OCI-LY1 (cell line): ENCODE measurements around the gene MN1.

ENCODE experiments used
- H2AFZ ChIP-seq: fragments of 200-600 bp; sonication (generic), shearing (Covaris generic); 2 replicates; pipeline ENCODE4 v1.6.0; 2014; ENCODE audit warnings: antibody characterized with exemption, mild to moderate bottlenecking, low read length
- H3F3A ChIP-seq: fragments of 200-600 bp; sonication (generic), shearing (Covaris generic); 2 replicates; pipeline ENCODE4 v1.6.0; 2014; ENCODE audit warnings: mild to moderate bottlenecking, antibody characterized with exemption, low read length, moderate library complexity; ENCODE audit not compliant: insufficient read depth
- H3K27ac ChIP-seq: fragments of 200-600 bp; sonication (generic); 2 replicates; pipeline ENCODE4 v1.5.1; 2014; ENCODE audit warnings: low read length, mixed run types, mild to moderate bottlenecking, low read depth; ENCODE audit not compliant: poor library complexity, severe bottlenecking
- H3K27me3 ChIP-seq: fragments of 200-600 bp; sonication (generic); 2 replicates; pipeline ENCODE4 v1.6.0; 2014; ENCODE audit warnings: antibody characterized with exemption, mild to moderate bottlenecking, low read length, moderate library complexity; ENCODE audit not compliant: insufficient read depth
- H3K36me3 ChIP-seq: fragments of 200-600 bp; sonication (generic); 2 replicates; pipeline ENCODE4 v1.6.1; 2014; ENCODE audit warnings: mild to moderate bottlenecking, antibody characterized with exemption, low read length, moderate library complexity, mixed read lengths; ENCODE audit not compliant: insufficient read depth
- H3K4me1 ChIP-seq: fragments of 200-600 bp; sonication (generic); 2 replicates; pipeline ENCODE4 v1.5.1; 2014; ENCODE audit warnings: mild to moderate bottlenecking, low read length, moderate library complexity; ENCODE audit not compliant: insufficient read depth, severe bottlenecking
- H3K4me2 ChIP-seq: fragments of 200-600 bp; sonication (generic), shearing (Covaris generic); 2 replicates; pipeline ENCODE4 v1.6.1; 2014; ENCODE audit warnings: low read length
- H3K4me3 ChIP-seq: fragments of 200-600 bp; sonication (generic); 2 replicates; pipeline ENCODE4 v1.5.1; 2014; ENCODE audit warnings: low read length, low read depth, mild to moderate bottlenecking, mixed read lengths; ENCODE audit not compliant: poor library complexity, severe bottlenecking
- H3K79me2 ChIP-seq: fragments of 200-600 bp; shearing (Covaris generic); 2 replicates; pipeline ENCODE4 v1.6.1; 2016; ENCODE audit warnings: mixed run types, low read length, mixed read lengths; ENCODE audit not compliant: insufficient read depth
- H3K9ac ChIP-seq: fragments of 200-600 bp; sonication (generic), shearing (Covaris generic); 2 replicates; pipeline ENCODE4 v1.6.1; 2014; ENCODE audit warnings: mild to moderate bottlenecking, low read length, mixed read lengths
- H3K9me2 ChIP-seq: fragments of 200-600 bp; sonication (generic), shearing (Covaris generic); 2 replicates; pipeline ENCODE4 v1.6.1; 2014; ENCODE audit warnings: low read depth, mild to moderate bottlenecking, low read length, mixed read lengths
- H3K9me3 ChIP-seq: fragments of 200-600 bp; shearing (Covaris generic); 2 replicates; pipeline ENCODE4 v1.6.1; 2014; ENCODE audit warnings: low read length, mixed read lengths
- H4K20me1 ChIP-seq: fragments of 200-600 bp; sonication (generic), shearing (Covaris generic); 2 replicates; pipeline ENCODE4 v1.6.0; 2016; ENCODE audit warnings: mild to moderate bottlenecking, low read length; ENCODE audit not compliant: insufficient read depth
- CTCF ChIP-seq: fragments of 200-600 bp; sonication (generic), shearing (Covaris generic); IDR thresholded peaks from 2 replicates; pipeline ENCODE4 v1.5.1; 2017; ENCODE audit warnings: mild to moderate bottlenecking, antibody characterized with exemption, low read length, moderate library complexity, mixed read lengths
- EZH2 ChIP-seq: fragments of 200-600 bp; sonication (generic), shearing (Covaris generic); IDR thresholded peaks from 2 replicates; pipeline ENCODE4 v1.8.0; 2017; ENCODE audit warnings: borderline replicate concordance, mixed run types, mild to moderate bottlenecking, antibody characterized with exemption, low read length, moderate library complexity, mixed read lengths

MN1 gene

GRCh38 chr22:27800250-27801201 lies 1.0 kb downstream of the MN1 start:
- no peak overlapping the region for H2AFZ ChIP-seq
- no peaks in the 10 kb centered on the region for H3K79me2 ChIP-seq
- H3K27me3 ChIP-seq: no peaks in the 10 kb centered on the region
- no peak overlapping the region for H3K4me3 ChIP-seq
- no peak overlapping the region for H3K9ac ChIP-seq
- H3K4me1 ChIP-seq: no peaks in the 10 kb centered on the region
- H3K36me3 ChIP-seq: no peaks in the 10 kb centered on the region
- H3K9me2 ChIP-seq: no peaks in the 10 kb centered on the region
- H3F3A ChIP-seq: no peaks in the 10 kb centered on the region
- no peak overlapping the region for H3K4me2 ChIP-seq
- TF ChIP-seq CTCF: no peak
- no peak for TF ChIP-seq EZH2
- no peaks in the 10 kb centered on the region for H4K20me1 ChIP-seq
- no peaks in the 10 kb centered on the region for H3K9me3 ChIP-seq
- no peak overlapping the region for H3K27ac ChIP-seq

GRCh38 chr22:27799827-27800249 lies 1.7 kb downstream of the MN1 start:
- H2AFZ ChIP-seq: no peak overlapping the region
- H3K4me2 ChIP-seq: no peak overlapping the region
- H3K27me3 ChIP-seq: no peaks in the 10 kb centered on the region
- TF ChIP-seq EZH2 (no peak), CTCF (no peak)
- no peaks in the 10 kb centered on the region for H4K20me1 ChIP-seq
- no peaks in the 10 kb centered on the region for H3K79me2 ChIP-seq
- H3K27ac ChIP-seq: no peak overlapping the region
- H3K9me3 ChIP-seq: no peaks in the 10 kb centered on the region
- H3K4me1 ChIP-seq: no peaks in the 10 kb centered on the region
- H3K4me3 ChIP-seq: no peak overlapping the region
- no peaks in the 10 kb centered on the region for H3F3A ChIP-seq
- H3K9ac ChIP-seq: no peak overlapping the region
- H3K9me2 ChIP-seq: no peaks in the 10 kb centered on the region
- no peaks in the 10 kb centered on the region for H3K36me3 ChIP-seq

GRCh38 chr22:27799015-27799826 lies 2.3 kb downstream of the MN1 start:
- no peak overlapping the region for H3K4me3 ChIP-seq
- no peak overlapping the region for H3K27ac ChIP-seq
- no peak overlapping the region for H3K4me2 ChIP-seq
- no peaks in the 10 kb centered on the region for H3K9me3 ChIP-seq
- no peaks in the 10 kb centered on the region for H4K20me1 ChIP-seq
- H2AFZ ChIP-seq: no peak overlapping the region
- H3K27me3 ChIP-seq: no peaks in the 10 kb centered on the region
- no peak overlapping the region for H3K9ac ChIP-seq
- no peaks in the 10 kb centered on the region for H3K4me1 ChIP-seq
- H3F3A ChIP-seq: no peaks in the 10 kb centered on the region
- TF ChIP-seq CTCF (no peak), EZH2 (no peak)
- no peaks in the 10 kb centered on the region for H3K79me2 ChIP-seq
- no peaks in the 10 kb centered on the region for H3K36me3 ChIP-seq
- no peaks in the 10 kb centered on the region for H3K9me2 ChIP-seq
